SK-N-SH treated with all-trans-retinoic acid at 6 μM for 48 hours (cell line): ENCODE measurements around the gene TSEN34.
"Not testable (repeated sequence)": the region's sequence is repeated elsewhere in the genome, so short reads cannot be mapped to it uniquely, and the experiment has no call there.

Experiments used
- TOX ChIP-seq: fragments of 250-450 bp; sonication (Bioruptor Pico); IDR thresholded peaks from 2 replicates; pipeline ENCODE4 v1.8.0; 2021; ENCODE audit warnings: mild to moderate bottlenecking, moderate library complexity, borderline replicate concordance
- ZNF70 ChIP-seq: fragments of 450-650 bp; formaldehyde crosslinking; IDR thresholded peaks from 2 replicates; pipeline ENCODE4 v1.5.0; 2020; ENCODE audit warnings: mild to moderate bottlenecking, moderate library complexity

- TF ChIP-seq TOX (CRISPR knock-in tag); ZNF70: not testable (repeated sequence)
These were observed 9.2 kb upstream of the TSEN34 start for GRCh38 chr19:54181894-54182293.
